Peyer's patch (tissue), 4 donors: ENCODE results near the gene FIGNL1. TPM values are rescaled to one million over a fixed set of nuclear protein-coding genes. Genes with fewer than 3 reads are reported as not detected.

Experiments
- DNase-seq, 3 donors: peaks; one replicate each; pipeline ENCODE4 v3.0.0-alpha.2; 2017 to 2019
- H3K27ac ChIP-seq, 4 donors: fragments of 200-600 bp; sonication (generic); one replicate each; pipeline ENCODE4 v1.5.1; 2016 to 2019
- H3K27me3 ChIP-seq, 2 donors: fragments of 200-600 bp; sonication (generic); one replicate each; pipeline ENCODE4 v1.5.1; 2019
- H3K36me3 ChIP-seq, 3 donors: fragments of 200-600 bp; sonication (generic); one replicate each; pipeline ENCODE4 v1.5.1; 2016 to 2019
- H3K4me1 ChIP-seq, 4 donors: fragments of 200-600 bp; sonication (generic); one replicate each; pipeline ENCODE4 v1.5.1; 2016 to 2019
- H3K4me3 ChIP-seq, 4 donors: fragments of 200-600 bp; sonication (generic); 1 replicate in 3 of 4; 2 replicates in 1 of 4; pipeline ENCODE4 v1.5.1; 2016 to 2019; ENCODE audit warnings: mild to moderate bottlenecking in 1 of 4
- H3K9me3 ChIP-seq, 4 donors: fragments of 200-600 bp; sonication (generic); one replicate each; pipeline ENCODE4 v1.5.1; 2016 to 2019; ENCODE audit warnings: mild to moderate bottlenecking in 1 of 4
- CTCF ChIP-seq, 6 experiments: fragments of 450-650 bp in 4 of 6; fragments of 200-600 bp in 2 of 6; sonication (generic) in 1 of 6; IDR thresholded peaks; one replicate each; pipeline ENCODE4 v1.5.1; 2017 to 2019; ENCODE audit warnings: antibody characterized with exemption in 6 of 6, mild to moderate bottlenecking in 3 of 6, moderate library complexity in 1 of 6
- POLR2A ChIP-seq, 2 donors: fragments of 450-650 bp; IDR thresholded peaks; one replicate each; pipeline ENCODE4 v1.5.1; 2017; ENCODE audit warnings: antibody characterized with exemption in 2 of 2, mild to moderate bottlenecking in 2 of 2, moderate library complexity in 2 of 2
- total RNA-seq, 4 donors: library from RNA; depleted of rRNA; stranded (reverse); fragments of >200 nt; gene quantifications; one replicate each; pipeline ENCODE4 v1.1.0, GENCODE V29; 2016

FIGNL1 gene
- total RNA-seq, result 10 to 100 TPM in 1 of 4 donors, 1 to 10 TPM in 3; 5.5 to 12.4 (median 5.9) TPM

- Histone ChIP-seq H3K27ac (peak within 1 kb of the TSS; percentile 71 to 77 (median 74)), H3K4me3 (peak within 1 kb of the TSS; percentile 65 to 85 (median 73)), H3K36me3 (peaks cover 0 to 14% (median 0%) of the 10 kb centered on the region in 3 donors), H3K4me1 (peaks cover 0 to 10% (median 4%) of the 10 kb centered on the region in 4 donors), H3K9me3 (no peaks in the 10 kb centered on the region), H3K27me3 (no peaks in the 10 kb centered on the region)
- peak; percentile 31 to 45 for TF ChIP-seq POLR2A (IDR thresholded peaks at IDR 0.05)
- TF ChIP-seq CTCF (IDR thresholded peaks at IDR 0.05), result peak in 1 of 6 experiments; percentile 8
- peak; percentile 72 to 88 (median 88) for DNase-seq
Measured at GRCh38 chr7:50449881-50450589, at the start of gene FIGNL1. Gene FIGNL1 (minus strand): TSS chr7:50450350. CDS start chr7:50447287, 3,063 bp downstream.

- no peaks in the 10 kb centered on the region for H3K9me3 ChIP-seq
- peaks cover 0 to 16% (median 2%) of the 10 kb centered on the region in 4 donors for H3K4me1 ChIP-seq
- no peak overlapping the region for H3K4me3 ChIP-seq
- TF ChIP-seq POLR2A (IDR thresholded peaks at IDR 0.05), result no peak
- peaks cover 0 to 7% (median 0%) of the 10 kb centered on the region in 3 donors for H3K36me3 ChIP-seq
- H3K27me3 ChIP-seq, result no peaks in the 10 kb centered on the region
- H3K27ac ChIP-seq, result no peak overlapping the region
- no peak for DNase-seq
Measured at GRCh38 chr7:50499092-50499491, 48.9 kb upstream of the FIGNL1 start.

- Histone ChIP-seq H3K27me3 (no peaks in the 10 kb centered on the region), H3K27ac (peak overlapping the region in 1 of 4 donors; percentile 35), H3K36me3 (peaks cover 0 to 12% (median 0%) of the 10 kb centered on the region in 3 donors), H3K9me3 (no peaks in the 10 kb centered on the region), H3K4me1 (peaks cover 0 to 16% (median 2%) of the 10 kb centered on the region in 4 donors), H3K4me3 (no peak overlapping the region)
- no peak for TF ChIP-seq POLR2A (IDR thresholded peaks at IDR 0.05)
- TF ChIP-seq CTCF (IDR thresholded peaks at IDR 0.05), result no peak
- DNase-seq, result no peak
Measured at GRCh38 chr7:50497968-50498367, 47.8 kb upstream of the FIGNL1 start.

- H3K9me3 ChIP-seq, result no peaks in the 10 kb centered on the region
- DNase-seq, result peak in 2 of 3 donors; percentile 67 to 81
- H3K4me1 ChIP-seq, result peaks cover 0 to 16% (median 2%) of the 10 kb centered on the region in 4 donors
- H3K36me3 ChIP-seq, result peaks cover 0 to 14% (median 0%) of the 10 kb centered on the region in 3 donors
- H3K27ac ChIP-seq, result peak overlapping the region in 2 of 4 donors; percentile 39 to 53
- no peaks in the 10 kb centered on the region for H3K27me3 ChIP-seq
- no peak overlapping the region for H3K4me3 ChIP-seq
- TF ChIP-seq POLR2A (IDR thresholded peaks at IDR 0.05) (no peak), CTCF (IDR thresholded peaks at IDR 0.05) (no peak)
Measured at GRCh38 chr7:50497068-50497642, 47.0 kb upstream of the FIGNL1 start.

- H3K4me3 ChIP-seq, result no peak overlapping the region
- no peaks in the 10 kb centered on the region for H3K27me3 ChIP-seq
- peaks cover 0 to 16% (median 2%) of the 10 kb centered on the region in 4 donors for H3K4me1 ChIP-seq
- no peak for DNase-seq
- no peaks in the 10 kb centered on the region for H3K9me3 ChIP-seq
- peak overlapping the region in 2 of 4 donors; percentile 39 to 53 for H3K27ac ChIP-seq
- H3K36me3 ChIP-seq, result peaks cover 0 to 14% (median 0%) of the 10 kb centered on the region in 3 donors
- TF ChIP-seq CTCF (IDR thresholded peaks at IDR 0.05), result no peak
- TF ChIP-seq POLR2A (IDR thresholded peaks at IDR 0.05), result no peak
Measured at GRCh38 chr7:50496569-50496968, 46.4 kb upstream of the FIGNL1 start.

- Histone ChIP-seq H3K27me3 (no peaks in the 10 kb centered on the region), H3K9me3 (no peaks in the 10 kb centered on the region), H3K27ac (no peak overlapping the region), H3K36me3 (peaks cover 0 to 14% (median 0%) of the 10 kb centered on the region in 3 donors), H3K4me1 (peaks cover 0 to 16% (median 2%) of the 10 kb centered on the region in 4 donors), H3K4me3 (no peak overlapping the region)
- TF ChIP-seq POLR2A (IDR thresholded peaks at IDR 0.05) (no peak), CTCF (IDR thresholded peaks at IDR 0.05) (no peak)
- no peak for DNase-seq
Measured at GRCh38 chr7:50495746-50496145, 45.6 kb upstream of the FIGNL1 start.
